ENCODE measurements around the gene FBXL19.
A peak's percentile ranks its signal among the peaks of the same experiment; 100 is the strongest.

Gene FBXL19

DNA sequence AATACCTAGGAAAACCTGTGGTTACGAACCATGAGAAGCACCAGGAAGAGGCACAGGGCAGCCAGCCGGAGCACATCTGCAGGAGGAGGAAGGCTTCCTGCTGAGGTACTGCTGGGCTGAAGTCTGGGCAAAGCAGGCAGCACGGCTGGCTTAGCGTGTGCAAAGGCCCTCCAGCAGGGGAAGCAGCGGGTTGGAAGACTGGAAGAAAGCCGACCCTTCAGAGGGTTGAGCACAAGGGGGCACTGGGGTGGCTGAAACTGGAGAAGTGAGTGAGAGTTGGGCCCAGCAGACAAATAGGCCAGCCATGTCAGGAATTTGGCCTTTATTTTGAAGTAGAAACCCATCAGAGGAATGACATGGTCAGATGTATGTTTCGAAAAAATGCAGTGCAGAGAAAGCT lies 49.5 kb downstream of the FBXL19 start:
- in situ Hi-C loops (cut with MboI; ENCODE audit: low pct_unique_long_range_greater_than_20kb, low sequenced_read_pairs, unreplicated experiment): loop anchor here (25.0 kb wide), 2 partner anchors 464 to 914 kb away; partner anchors contain the start of genes COX6A2 and ZNF843
- TF ChIP-seq, protein P1, sequence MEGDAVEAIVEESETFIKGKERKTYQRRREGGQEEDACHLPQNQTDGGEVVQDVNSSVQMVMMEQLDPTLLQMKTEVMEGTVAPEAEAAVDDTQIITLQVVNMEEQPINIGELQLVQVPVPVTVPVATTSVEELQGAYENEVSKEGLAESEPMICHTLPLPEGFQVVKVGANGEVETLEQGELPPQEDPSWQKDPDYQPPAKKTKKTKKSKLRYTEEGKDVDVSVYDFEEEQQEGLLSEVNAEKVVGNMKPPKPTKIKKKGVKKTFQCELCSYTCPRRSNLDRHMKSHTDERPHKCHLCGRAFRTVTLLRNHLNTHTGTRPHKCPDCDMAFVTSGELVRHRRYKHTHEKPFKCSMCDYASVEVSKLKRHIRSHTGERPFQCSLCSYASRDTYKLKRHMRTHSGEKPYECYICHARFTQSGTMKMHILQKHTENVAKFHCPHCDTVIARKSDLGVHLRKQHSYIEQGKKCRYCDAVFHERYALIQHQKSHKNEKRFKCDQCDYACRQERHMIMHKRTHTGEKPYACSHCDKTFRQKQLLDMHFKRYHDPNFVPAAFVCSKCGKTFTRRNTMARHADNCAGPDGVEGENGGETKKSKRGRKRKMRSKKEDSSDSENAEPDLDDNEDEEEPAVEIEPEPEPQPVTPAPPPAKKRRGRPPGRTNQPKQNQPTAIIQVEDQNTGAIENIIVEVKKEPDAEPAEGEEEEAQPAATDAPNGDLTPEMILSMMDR (IDR thresholded peaks at IDR 0.05; ENCODE audit: extremely low read depth, insufficient read depth, missing control alignments): peak; percentile 9
- no peak for DNase-seq (ENCODE audit: low spot score)

- no peak for DNase-seq (ENCODE audit: low spot score)
- in situ Hi-C loops (cut with MboI; ENCODE audit: low pct_unique_long_range_greater_than_20kb, low sequenced_read_pairs, unreplicated experiment): loop anchor here (25.0 kb wide), 2 partner anchors 463 to 913 kb away; partner anchors contain the start of genes COX6A2 and ZNF843
- TF ChIP-seq, protein P1 (IDR thresholded peaks at IDR 0.05; ENCODE audit: extremely low read depth, insufficient read depth, missing control alignments): no peak
These were observed 51.0 kb downstream of the FBXL19 start for GRCh38 chr16:30974348-30974747.

DNA sequence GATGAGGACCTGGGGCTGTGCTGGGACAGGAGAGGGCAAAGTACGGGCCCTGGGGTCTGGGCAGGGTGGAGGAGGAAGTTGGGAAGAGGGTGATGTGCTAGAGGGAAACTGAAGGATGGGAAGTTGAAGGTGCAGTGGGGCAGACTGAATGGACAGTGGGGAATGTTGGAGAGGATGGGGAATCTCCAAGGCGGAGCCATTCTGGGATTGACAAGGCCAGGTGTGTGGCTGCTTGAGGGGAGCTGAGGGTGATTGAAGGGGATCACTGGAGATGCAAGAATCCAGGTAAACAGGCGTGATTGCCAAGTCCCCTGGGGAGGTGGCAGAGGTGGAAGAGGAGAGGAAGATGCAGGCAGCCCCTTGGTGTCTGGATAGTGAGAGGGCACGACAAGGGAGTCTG lies 53.1 kb downstream of the FBXL19 start:
- DNase-seq (ENCODE audit: low spot score): no peak
- in situ Hi-C loops (cut with MboI; ENCODE audit: low pct_unique_long_range_greater_than_20kb, low sequenced_read_pairs, unreplicated experiment): no loop called here
- TF ChIP-seq, protein P1 (IDR thresholded peaks at IDR 0.05; ENCODE audit: extremely low read depth, insufficient read depth, missing control alignments): no peak

DNA sequence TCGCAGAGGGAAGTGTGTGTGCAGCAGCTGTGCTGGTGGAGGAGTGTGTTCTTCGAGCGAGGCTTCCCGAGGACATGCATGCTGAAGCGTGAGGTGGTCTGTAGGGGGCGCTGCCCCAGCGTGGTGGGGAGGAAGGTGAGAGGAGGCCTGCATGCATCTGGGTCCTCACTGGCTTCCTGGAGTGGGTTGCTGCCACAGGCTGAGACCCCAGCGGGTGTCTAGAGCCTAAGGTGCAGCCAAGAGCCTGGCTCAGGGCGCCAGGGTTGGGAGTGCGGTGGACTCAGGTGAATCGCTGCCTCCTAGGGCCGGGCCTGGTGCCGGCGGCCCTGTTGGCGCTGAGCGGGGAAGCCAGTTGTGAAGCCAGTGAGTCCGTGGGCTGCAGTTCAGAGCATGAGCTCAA lies 54.1 kb downstream of the FBXL19 start:
- in situ Hi-C loops (cut with MboI; ENCODE audit: low pct_unique_long_range_greater_than_20kb, low sequenced_read_pairs, unreplicated experiment): no loop called here
- TF ChIP-seq, protein P1 (IDR thresholded peaks at IDR 0.05; ENCODE audit: extremely low read depth, insufficient read depth, missing control alignments): peak; percentile 43
- DNase-seq (ENCODE audit: low spot score): no peak

DNA sequence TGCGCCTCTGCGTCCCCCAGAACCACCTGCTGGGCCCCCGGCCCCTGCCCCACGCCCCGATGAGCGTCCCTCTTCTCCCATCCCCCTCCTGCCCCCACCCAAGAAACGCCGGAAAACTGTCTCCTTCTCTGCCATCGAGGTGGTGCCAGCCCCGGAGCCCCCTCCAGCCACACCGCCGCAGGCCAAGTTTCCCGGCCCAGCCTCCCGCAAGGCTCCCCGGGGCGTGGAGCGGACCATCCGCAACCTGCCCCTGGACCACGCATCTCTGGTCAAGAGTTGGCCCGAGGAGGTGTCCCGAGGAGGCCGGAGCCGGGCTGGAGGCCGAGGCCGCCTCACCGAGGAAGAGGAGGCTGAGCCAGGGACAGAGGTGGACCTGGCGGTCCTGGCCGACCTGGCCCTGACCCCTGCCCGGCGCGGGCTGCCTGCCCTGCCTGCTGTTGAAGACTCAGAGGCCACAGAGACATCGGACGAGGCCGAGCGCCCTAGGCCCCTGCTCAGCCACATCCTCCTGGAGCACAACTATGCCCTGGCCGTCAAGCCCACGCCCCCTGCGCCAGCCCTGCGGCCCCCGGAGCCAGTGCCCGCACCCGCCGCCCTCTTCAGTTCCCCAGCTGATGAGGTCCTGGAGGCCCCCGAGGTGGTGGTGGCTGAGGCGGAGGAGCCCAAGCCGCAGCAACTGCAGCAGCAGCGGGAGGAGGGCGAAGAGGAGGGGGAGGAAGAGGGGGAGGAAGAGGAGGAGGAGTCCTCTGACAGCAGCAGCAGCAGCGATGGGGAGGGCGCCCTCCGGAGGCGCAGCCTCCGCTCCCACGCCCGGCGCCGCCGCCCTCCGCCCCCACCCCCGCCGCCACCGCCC lies 56.0 kb downstream of the FBXL19 start:
- in situ Hi-C loops (cut with MboI; ENCODE audit: low pct_unique_long_range_greater_than_20kb, low sequenced_read_pairs, unreplicated experiment): no loop called here
- TF ChIP-seq, protein P1 (IDR thresholded peaks at IDR 0.05; ENCODE audit: extremely low read depth, insufficient read depth, missing control alignments): no peak
- no peak for DNase-seq (ENCODE audit: low spot score)

DNA sequence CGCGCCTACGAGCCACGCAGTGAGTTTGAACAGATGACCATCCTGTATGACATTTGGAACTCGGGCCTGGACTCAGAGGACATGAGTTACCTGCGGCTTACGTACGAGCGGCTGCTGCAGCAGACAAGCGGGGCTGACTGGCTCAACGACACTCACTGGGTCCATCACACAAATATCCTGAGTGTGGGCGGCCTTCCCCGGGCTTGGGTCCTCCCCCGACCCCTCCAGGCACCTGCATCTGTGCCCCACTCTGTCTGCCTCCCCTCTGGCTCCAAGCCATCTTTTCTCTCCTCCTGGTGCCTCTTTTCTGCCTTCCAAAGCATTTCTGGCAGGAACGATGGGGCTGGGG lies 56.6 kb downstream of the FBXL19 start:
- in situ Hi-C loops (cut with MboI; ENCODE audit: low pct_unique_long_range_greater_than_20kb, low sequenced_read_pairs, unreplicated experiment): no loop called here
- TF ChIP-seq, protein P1 (IDR thresholded peaks at IDR 0.05; ENCODE audit: extremely low read depth, insufficient read depth, missing control alignments): no peak
- DNase-seq (ENCODE audit: low spot score): no peak

Data from GM13977 (cell line).